NB4 (cell line): ENCODE data around the gene CPD.
"Not testable (repeated sequence)": the region's sequence is repeated elsewhere in the genome, so short reads cannot be mapped to it uniquely, and the experiment has no call there.

Experiments
- DNase-seq: peaks from one replicate; pipeline ENCODE4 v3.0.0; 2010; ENCODE audit warnings: low read depth
- H3K4me3 ChIP-seq: one replicate; pipeline ENCODE4 v1.5.1; 2011; ENCODE audit warnings: mild to moderate bottlenecking, low read depth, low read length, moderate library complexity
- CTCF ChIP-seq: IDR thresholded peaks from one replicate; pipeline ENCODE4 v1.5.1; 2012; ENCODE audit warnings: low read depth, low read length
- MAX ChIP-seq: IDR thresholded peaks from 2 replicates; pipeline ENCODE4 v1.6.1; 2011; ENCODE audit warnings: low read depth, low read length
- MYC ChIP-seq: IDR thresholded peaks from 2 replicates; pipeline ENCODE4 v1.6.1; 2011; ENCODE audit warnings: low read depth, low read length
- POLR2A ChIP-seq: IDR thresholded peaks from 2 replicates; pipeline ENCODE4 v1.6.1; 2011; ENCODE audit warnings: mild to moderate bottlenecking; ENCODE audit not compliant: insufficient read length; ENCODE audit errors: extremely low read depth

The CPD gene

GRCh38 chr17:30405161-30405560, 26.4 kb downstream of the CPD start:
- H3K4me3 ChIP-seq = no peak overlapping the region
- DNase-seq = no peak
- TF ChIP-seq MAX (no peak), POLR2A (no peak), CTCF (no peak), MYC (no peak)

GRCh38 chr17:30410627-30411026, 31.9 kb downstream of the CPD start:
- DNase-seq, H3K4me3 ChIP-seq: not testable (repeated sequence)

- DNase-seq, H3K4me3 ChIP-seq: not testable (repeated sequence)
Observed at GRCh38 chr17:30412008-30412496, 33.3 kb downstream of the CPD start.

- no peak for TF ChIP-seq CTCF
- TF ChIP-seq POLR2A = no peak
- no peak for TF ChIP-seq MAX
- no peak for TF ChIP-seq MYC
- H3K4me3 ChIP-seq = no peak overlapping the region
- no peak for DNase-seq
Observed at GRCh38 chr17:30413109-30413508, 34.4 kb downstream of the CPD start.

- TF ChIP-seq MYC (no peak), POLR2A (no peak), CTCF (no peak), MAX (no peak)
- no peak overlapping the region for H3K4me3 ChIP-seq
- DNase-seq = no peak
Observed at GRCh38 chr17:30414486-30414885, 35.8 kb downstream of the CPD start.

GRCh38 chr17:30415491-30415890, 36.8 kb downstream of the CPD start:
- no peak for TF ChIP-seq CTCF
- TF ChIP-seq MAX = no peak
- no peak overlapping the region for H3K4me3 ChIP-seq
- no peak for DNase-seq

- DNase-seq = peak; percentile 36
- not testable (repeated sequence) for H3K4me3 ChIP-seq
Observed at GRCh38 chr17:30418070-30418469, 39.3 kb downstream of the CPD start.

GRCh38 chr17:30421592-30421991, 42.9 kb downstream of the CPD start:
- DNase-seq = no peak
- no peak overlapping the region for H3K4me3 ChIP-seq
- TF ChIP-seq POLR2A (no peak), CTCF (no peak), MAX (no peak), MYC (no peak)
